CD14-positive monocyte (primary cell): ENCODE data around the gene NAA25. TPM values are rescaled to one million over a fixed set of nuclear protein-coding genes. Genes with fewer than 3 reads are reported as not detected.
A peak's percentile ranks its signal among the peaks of the same experiment; 100 is the strongest.
"Not testable (repeated sequence)": the region's sequence is repeated elsewhere in the genome, so short reads cannot be mapped to it uniquely, and the experiment has no call there.

Source experiments
- DNase-seq, 3 donors: peaks; one replicate each; pipeline ENCODE4 v3.0.0-alpha.2; 2011 to 2022
- H2AFZ ChIP-seq: 2 replicates; pipeline ENCODE4 v1.6.0; 2012; ENCODE audit warnings: mild to moderate bottlenecking, low read depth, low read length, inconsistent platforms; ENCODE audit not compliant: insufficient read depth, poor library complexity, severe bottlenecking
- H3K27ac ChIP-seq, 2 donors: 1 replicate in 1 of 2; 2 replicates in 1 of 2; pipeline ENCODE4 v1.5.1; 2012 to 2013; ENCODE audit warnings: low read length in 2 of 2, control low read depth in 1 of 2, inconsistent platforms in 1 of 2, low read depth in 1 of 2, mild to moderate bottlenecking in 1 of 2
- H3K27me3 ChIP-seq, 2 donors: one replicate each; pipeline versions ENCODE4 v1.6.0 to v1.6.1; 2011 to 2013; ENCODE audit warnings: low read length in 2 of 2; ENCODE audit not compliant: control insufficient read depth in 2 of 2, insufficient read depth in 2 of 2
- H3K36me3 ChIP-seq, 2 donors: replicated peaks in 1 of 2; 1 replicate in 1 of 2; 2 replicates in 1 of 2; pipeline versions ENCODE4 v1.5.1 to v1.6.1; 2012 to 2013; ENCODE audit warnings: low read length in 2 of 2, control low read depth in 1 of 2, inconsistent platforms in 1 of 2, mild to moderate bottlenecking in 1 of 2; ENCODE audit not compliant: insufficient read depth in 2 of 2, control insufficient read depth in 1 of 2
- H3K4me1 ChIP-seq, 2 donors: 1 replicate in 1 of 2; 2 replicates in 1 of 2; pipeline versions ENCODE4 v1.5.1 to v1.6.1; 2012 to 2013; ENCODE audit warnings: low read length in 2 of 2, control low read depth in 1 of 2, inconsistent platforms in 1 of 2, mild to moderate bottlenecking in 1 of 2, moderate library complexity in 1 of 2; ENCODE audit not compliant: insufficient read depth in 2 of 2, control insufficient read depth in 1 of 2
- H3K4me2 ChIP-seq: replicated peaks from 2 replicates; pipeline ENCODE3; 2012; ENCODE audit warnings: low read length, moderate library complexity, mild to moderate bottlenecking; ENCODE audit not compliant: poor library complexity, severe bottlenecking; ENCODE audit errors: extremely low read depth
- H3K4me3 ChIP-seq, 3 experiments: fragments of 200-600 bp in 1 of 3; sonication (generic) in 1 of 3; replicated peaks in 1 of 3; 1 replicate in 2 of 3; 2 replicates in 1 of 3; pipeline ENCODE4 v1.5.1; 2011 to 2013; ENCODE audit warnings: low read length in 3 of 3, mild to moderate bottlenecking in 3 of 3, control low read depth in 2 of 3, low read depth in 2 of 3, inconsistent platforms in 1 of 3, moderate library complexity in 1 of 3
- H3K79me2 ChIP-seq: 2 replicates; pipeline ENCODE4 v1.6.0; 2012; ENCODE audit warnings: mild to moderate bottlenecking, control low read depth, inconsistent platforms, low read length, moderate library complexity; ENCODE audit not compliant: insufficient read depth
- H3K9ac ChIP-seq: 2 replicates; pipeline ENCODE4 v1.6.0; 2017; ENCODE audit warnings: low read length, mild to moderate bottlenecking; ENCODE audit not compliant: insufficient read depth, poor library complexity, severe bottlenecking
- H3K9me3 ChIP-seq, 2 donors: replicated peaks in 1 of 2; 1 replicate in 1 of 2; 2 replicates in 1 of 2; pipeline versions ENCODE4 v1.5.1 to v1.6.1; 2012 to 2013; ENCODE audit warnings: low read length in 2 of 2, control low read depth in 1 of 2; ENCODE audit not compliant: control insufficient read depth in 1 of 2, insufficient read depth in 1 of 2
- H4K20me1 ChIP-seq: 2 replicates; pipeline ENCODE4 v1.6.0; 2012; ENCODE audit warnings: mild to moderate bottlenecking, low read length, control low read depth, moderate library complexity; ENCODE audit not compliant: insufficient read depth
- H3K27ac Mint-ChIP-seq, 7 donors: one replicate each; pipeline ENCODE4 v1.8.0; 2020; ENCODE audit warnings: mild to moderate bottlenecking in 7 of 7, mixed read lengths in 7 of 7, moderate library complexity in 6 of 7, inconsistent platforms in 2 of 7
- H3K27me3 Mint-ChIP-seq, 3 donors: one replicate each; pipeline ENCODE4 v1.8.0; 2021 to 2022; ENCODE audit warnings: low read depth in 3 of 3, mild to moderate bottlenecking in 3 of 3, mixed read lengths in 3 of 3, moderate library complexity in 3 of 3, inconsistent platforms in 1 of 3
- H3K36me3 Mint-ChIP-seq, 2 donors: one replicate each; pipeline ENCODE4 v1.8.0; 2020; ENCODE audit warnings: mixed read lengths in 2 of 2, inconsistent platforms in 1 of 2, mild to moderate bottlenecking in 1 of 2
- H3K4me1 Mint-ChIP-seq: one replicate; pipeline ENCODE4 v1.8.0; 2020; ENCODE audit warnings: mild to moderate bottlenecking, mixed read lengths
- H3K4me3 Mint-ChIP-seq, 2 donors: one replicate each; pipeline ENCODE4 v1.8.0; 2020; ENCODE audit warnings: mild to moderate bottlenecking in 2 of 2, mixed read lengths in 2 of 2, moderate library complexity in 1 of 2
- H3K9me3 Mint-ChIP-seq, 7 donors: one replicate each; pipeline ENCODE4 v1.8.0; 2020 to 2022; ENCODE audit warnings: mixed read lengths in 7 of 7, mild to moderate bottlenecking in 6 of 7, moderate library complexity in 6 of 7, inconsistent platforms in 2 of 7
- WGBS: methylation state at CpG from one replicate; pipeline ENCODE4 v1.1.5; 2013; ENCODE audit warnings: missing lambda C conversion rate; ENCODE audit not compliant: insufficient coverage; 5-methylcytosine and 5-hydroxymethylcytosine counted together
- intact Hi-C, 2 donors: fragments of 100-400 bp; cut with micrococcal nuclease; formaldehyde crosslinking; loops; one replicate each; pipeline versions ENCODE4 v1.15.0 to v1.15.1; 2023
- polyA plus RNA-seq, 3 donors: library from polyadenylated mRNA; depleted of rRNA in 1 of 3; unstranded in 2 of 3; stranded (reverse) in 1 of 3; fragments of 300-500 nt in 2 of 3; fragments of >200 nt in 1 of 3; fragmentation: Illumina TruSeq in 2 of 3; gene quantifications; 1 replicate in 2 of 3; 2 replicates in 1 of 3; pipeline ENCODE4 v1.2.3, GENCODE V29; 2012 to 2021
- TF ChIP-seq, protein P1 (sequence below): fragments of 200-600 bp; IDR thresholded peaks from one replicate; pipeline ENCODE4 v1.8.0; 2022; ENCODE audit warnings: antibody characterized with exemption, mild to moderate bottlenecking

NAA25 gene
- polyA plus RNA-seq, 3 donors = 4.3 to 7.9 (median 7.3) TPM

- Mint-ChIP-seq H3K27ac (no peak overlapping the region), H3K4me1 (peaks cover 41% of the 10 kb centered on the region), H3K4me3 (no peak overlapping the region), H3K27me3 (peaks cover 0 to 7% (median 7%) of the 10 kb centered on the region in 3 donors), H3K36me3 (peaks cover 10 to 11% of the 10 kb centered on the region in 2 donors), H3K9me3 (peaks cover 0 to 2% (median 0%) of the 10 kb centered on the region in 7 donors)
- no peaks in the 10 kb centered on the region for H3K9me3 ChIP-seq
- H3K4me2 ChIP-seq = peak overlapping the region; percentile 24
- no peaks in the 10 kb centered on the region for H3K79me2 ChIP-seq
- H2AFZ ChIP-seq = no peak overlapping the region
- TF ChIP-seq, protein P1, sequence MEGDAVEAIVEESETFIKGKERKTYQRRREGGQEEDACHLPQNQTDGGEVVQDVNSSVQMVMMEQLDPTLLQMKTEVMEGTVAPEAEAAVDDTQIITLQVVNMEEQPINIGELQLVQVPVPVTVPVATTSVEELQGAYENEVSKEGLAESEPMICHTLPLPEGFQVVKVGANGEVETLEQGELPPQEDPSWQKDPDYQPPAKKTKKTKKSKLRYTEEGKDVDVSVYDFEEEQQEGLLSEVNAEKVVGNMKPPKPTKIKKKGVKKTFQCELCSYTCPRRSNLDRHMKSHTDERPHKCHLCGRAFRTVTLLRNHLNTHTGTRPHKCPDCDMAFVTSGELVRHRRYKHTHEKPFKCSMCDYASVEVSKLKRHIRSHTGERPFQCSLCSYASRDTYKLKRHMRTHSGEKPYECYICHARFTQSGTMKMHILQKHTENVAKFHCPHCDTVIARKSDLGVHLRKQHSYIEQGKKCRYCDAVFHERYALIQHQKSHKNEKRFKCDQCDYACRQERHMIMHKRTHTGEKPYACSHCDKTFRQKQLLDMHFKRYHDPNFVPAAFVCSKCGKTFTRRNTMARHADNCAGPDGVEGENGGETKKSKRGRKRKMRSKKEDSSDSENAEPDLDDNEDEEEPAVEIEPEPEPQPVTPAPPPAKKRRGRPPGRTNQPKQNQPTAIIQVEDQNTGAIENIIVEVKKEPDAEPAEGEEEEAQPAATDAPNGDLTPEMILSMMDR = no peak
- peak overlapping the region in 1 of 3 experiments; percentile 26 for H3K4me3 ChIP-seq
- peaks cover 22 to 27% of the 10 kb centered on the region in 2 donors for H3K4me1 ChIP-seq
- no peak overlapping the region for H3K9ac ChIP-seq
- no peak overlapping the region for H3K27ac ChIP-seq
- no peak for DNase-seq
- no peaks in the 10 kb centered on the region for H3K36me3 ChIP-seq
- no peaks in the 10 kb centered on the region for H4K20me1 ChIP-seq
- H3K27me3 ChIP-seq = no peaks in the 10 kb centered on the region
- intact Hi-C loops = no loop called here
These were observed 107.0 kb downstream of the NAA25 start for GRCh38 chr12:112001576-112001975.

- Histone ChIP-seq H3K4me3 (no peak overlapping the region), H4K20me1 (no peaks in the 10 kb centered on the region), H3K4me1 (peaks cover 19 to 25% of the 10 kb centered on the region in 2 donors), H3K4me2 (no peak overlapping the region), H3K27me3 (no peaks in the 10 kb centered on the region), H3K79me2 (no peaks in the 10 kb centered on the region), H3K9ac (no peak overlapping the region), H3K9me3 (no peaks in the 10 kb centered on the region), H2AFZ (no peak overlapping the region), H3K36me3 (no peaks in the 10 kb centered on the region), H3K27ac (no peak overlapping the region)
- intact Hi-C loops = no loop called here
- H3K4me1 Mint-ChIP-seq = peaks cover 41% of the 10 kb centered on the region
- 96% methylated on average over 4 of the region's 8 CpGs for WGBS
- H3K27me3 Mint-ChIP-seq = peaks cover 0 to 5% (median 5%) of the 10 kb centered on the region in 3 donors
- H3K36me3 Mint-ChIP-seq = peaks cover 10 to 11% of the 10 kb centered on the region in 2 donors
- TF ChIP-seq, protein P1 = no peak
- DNase-seq = no peak
- H3K4me3 Mint-ChIP-seq = no peak overlapping the region
- H3K9me3 Mint-ChIP-seq = peaks cover 0 to 2% (median 0%) of the 10 kb centered on the region in 7 donors
- H3K27ac Mint-ChIP-seq = peak overlapping the region in 1 of 7 donors; percentile 56
These were observed 107.8 kb downstream of the NAA25 start for GRCh38 chr12:112000820-112001219.

GRCh38 chr12:111999129-111999528 lies 109.5 kb downstream of the NAA25 start:
- not testable (repeated sequence) for H3K9ac ChIP-seq

More at GRCh38 chr12:111999129-111999528, 109.5 kb downstream of the NAA25 start:
- H3K4me3 ChIP-seq, H3K27me3 Mint-ChIP-seq, H3K27ac Mint-ChIP-seq, H4K20me1 ChIP-seq, H3K27ac ChIP-seq, H3K4me2 ChIP-seq, H3K27me3 ChIP-seq, H3K36me3 ChIP-seq, H3K4me3 Mint-ChIP-seq, H3K9me3 ChIP-seq, H3K9me3 Mint-ChIP-seq, H2AFZ ChIP-seq, DNase-seq, H3K79me2 ChIP-seq, intact Hi-C loops: not testable (repeated sequence)
- WGBS = 82% methylated on average over 7 of the region's 9 CpGs
- Mint-ChIP-seq H3K36me3 (peaks cover 6 to 11% of the 10 kb centered on the region in 2 donors), H3K4me1 (peaks cover 49% of the 10 kb centered on the region)
- H3K4me1 ChIP-seq = peaks cover 27 to 39% of the 10 kb centered on the region in 2 donors
